ENCODE results near the gene AKAP9. TPM values are rescaled to one million over a fixed set of nuclear protein-coding genes. Genes with fewer than 3 reads are reported as not detected.
"Not testable (repeated sequence)": the region's sequence is repeated elsewhere in the genome, so short reads cannot be mapped to it uniquely, and the experiment has no call there.

AKAP9 gene
- total RNA-seq, 1 donor from 2014 or later = 101 TPM

DNA sequence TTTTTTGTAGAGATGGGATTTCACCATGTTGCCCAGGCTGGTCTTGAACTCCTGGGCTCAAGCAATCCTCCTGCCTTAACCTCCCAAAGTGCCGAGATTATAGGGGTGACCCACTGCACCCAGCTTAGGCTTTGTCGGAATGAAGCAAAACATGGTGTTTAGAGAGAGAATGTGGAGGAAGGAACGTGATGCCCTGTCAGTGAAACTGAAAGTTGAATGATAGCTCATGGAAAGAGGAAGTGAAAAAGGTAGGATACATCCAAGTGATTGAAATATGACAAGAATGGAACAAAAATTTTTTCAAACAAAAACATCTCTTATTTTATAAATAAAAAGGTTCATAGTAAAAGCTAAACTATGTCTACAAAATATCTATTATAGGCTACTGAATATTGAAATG is 5.9 kb downstream of the AKAP9 start:
- DNase-seq = no peak

DNA sequence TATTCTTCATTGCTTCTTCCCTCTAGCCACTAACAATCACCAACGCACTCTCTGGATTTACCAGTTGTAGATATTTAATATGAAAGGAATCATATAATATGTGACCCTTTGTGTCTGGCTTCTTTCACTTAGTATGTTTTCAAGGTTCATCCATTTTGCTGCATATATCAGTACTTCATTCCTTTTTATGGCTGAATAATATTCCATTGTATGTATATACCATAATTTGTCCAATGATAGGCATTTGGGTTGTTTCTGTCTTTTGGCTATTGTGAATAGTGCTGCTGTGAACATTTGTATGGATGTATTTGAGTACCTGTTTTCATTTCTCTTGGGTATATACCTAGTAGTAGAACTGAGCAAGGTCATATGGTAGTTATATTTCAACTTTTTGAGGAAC is 7.3 kb downstream of the AKAP9 start:
- DNase-seq = no peak

DNA sequence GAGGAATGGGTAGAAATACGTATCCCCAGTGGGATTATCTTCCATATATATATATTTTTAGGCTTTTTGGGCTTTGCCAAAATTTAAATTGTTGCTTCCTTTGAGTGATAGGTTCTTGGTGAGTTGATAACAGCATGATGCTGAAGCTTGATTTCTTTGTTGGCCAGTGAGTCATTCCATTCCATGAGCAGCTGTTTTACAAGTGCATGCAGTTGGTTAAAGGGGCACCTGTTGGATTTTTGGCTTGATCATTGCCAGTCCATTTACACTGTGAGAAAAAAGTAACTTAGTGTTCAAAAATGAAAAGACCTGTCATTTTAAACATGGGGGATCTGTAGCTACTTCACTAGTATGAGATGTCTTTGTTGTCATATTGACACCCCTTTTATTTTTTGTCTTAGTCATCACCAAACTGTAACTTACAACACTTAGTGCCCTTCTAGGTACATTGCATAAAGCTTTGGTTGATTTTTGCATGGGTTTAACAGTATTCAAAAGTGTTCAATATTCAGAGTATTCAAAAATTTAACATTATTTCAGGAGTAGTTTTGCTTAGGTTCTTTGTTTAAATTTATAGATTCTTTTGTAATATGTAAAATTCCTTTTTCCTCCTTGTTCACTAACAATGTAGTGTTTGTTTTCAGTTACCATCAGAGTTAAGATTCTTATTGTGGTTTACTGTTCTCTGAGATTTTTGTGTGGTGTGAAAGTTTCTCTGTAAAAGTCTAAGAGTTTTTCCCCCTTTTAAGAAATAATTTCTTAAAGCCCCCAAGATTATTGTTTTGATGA is 8.8 kb downstream of the AKAP9 start:
- DNase-seq = no peak

DNA sequence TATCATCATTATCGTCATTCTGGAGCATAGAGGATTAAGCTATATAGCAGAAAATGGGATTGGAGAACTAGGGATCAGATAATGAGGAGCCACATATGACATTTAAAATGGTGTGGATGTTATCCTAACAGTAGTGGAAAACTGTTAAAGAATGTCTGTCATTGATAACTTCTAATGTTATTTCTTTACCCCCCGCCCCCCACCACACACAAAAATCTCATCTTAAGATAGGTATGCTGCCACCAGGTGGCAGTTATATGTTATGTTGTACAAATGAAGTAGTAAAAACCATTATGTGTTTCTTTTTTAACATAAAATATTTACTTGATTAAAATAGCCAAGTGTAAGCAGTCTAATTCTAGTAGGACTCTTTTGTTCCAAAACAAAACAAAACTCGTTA is 13.0 kb downstream of the AKAP9 start:
- no peak for DNase-seq

DNA sequence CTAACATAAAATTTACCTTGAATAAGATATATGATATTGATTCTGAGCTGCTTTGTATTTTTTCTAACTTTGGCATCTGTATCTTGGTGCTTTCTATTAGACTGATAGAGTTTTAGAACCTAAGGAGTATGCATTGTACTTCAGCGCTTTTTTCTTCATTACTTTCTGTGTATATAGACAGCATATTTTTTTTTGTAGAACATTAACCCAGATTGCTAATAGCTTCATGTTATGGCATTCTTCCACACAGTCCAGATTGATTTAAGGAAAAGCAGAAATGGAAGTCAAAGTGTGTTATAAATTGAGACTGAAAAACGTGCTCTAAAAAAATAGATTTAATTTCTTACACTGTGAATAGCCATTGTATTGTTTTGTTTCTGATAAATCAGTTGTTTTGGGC is 15.8 kb downstream of the AKAP9 start:
- DNase-seq = not testable (repeated sequence)

DNA sequence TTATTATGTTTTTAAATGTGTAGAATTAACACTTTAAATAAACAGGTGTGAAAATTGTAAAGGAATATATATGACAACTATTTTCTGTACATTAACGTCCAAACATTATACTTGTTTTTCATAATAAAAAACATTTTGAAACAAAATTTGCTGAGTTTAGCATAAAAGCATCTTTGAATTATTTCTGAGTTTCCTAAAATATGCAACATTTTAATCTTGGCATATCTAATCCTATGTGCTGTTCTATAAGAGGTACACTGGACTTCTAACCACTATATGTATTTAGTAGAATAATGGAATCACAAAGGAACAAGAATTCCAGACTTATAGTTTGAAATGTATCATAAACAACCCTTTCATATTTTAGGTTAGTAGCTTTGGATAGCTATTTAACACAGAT is 16.6 kb downstream of the AKAP9 start:
- no peak for DNase-seq

DNA sequence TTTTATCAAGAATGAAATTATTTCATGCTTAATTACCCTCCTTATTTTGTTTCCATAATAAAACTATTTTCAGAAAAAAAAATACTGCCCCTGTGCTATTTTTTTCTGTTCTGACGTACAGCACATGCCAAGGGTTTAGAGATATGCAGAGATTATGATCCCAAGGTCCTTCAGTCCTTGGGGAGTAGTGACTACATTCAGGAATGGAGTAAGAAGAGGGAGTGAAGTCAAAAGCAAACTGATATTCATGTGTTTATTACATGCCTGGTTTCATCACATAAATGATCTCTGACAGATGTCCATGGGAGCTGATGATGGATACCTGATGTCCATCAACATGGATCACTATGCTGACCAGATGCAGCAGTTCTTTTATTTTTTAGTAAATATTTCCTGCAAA is 17.2 kb downstream of the AKAP9 start:
- DNase-seq = no peak

DNA sequence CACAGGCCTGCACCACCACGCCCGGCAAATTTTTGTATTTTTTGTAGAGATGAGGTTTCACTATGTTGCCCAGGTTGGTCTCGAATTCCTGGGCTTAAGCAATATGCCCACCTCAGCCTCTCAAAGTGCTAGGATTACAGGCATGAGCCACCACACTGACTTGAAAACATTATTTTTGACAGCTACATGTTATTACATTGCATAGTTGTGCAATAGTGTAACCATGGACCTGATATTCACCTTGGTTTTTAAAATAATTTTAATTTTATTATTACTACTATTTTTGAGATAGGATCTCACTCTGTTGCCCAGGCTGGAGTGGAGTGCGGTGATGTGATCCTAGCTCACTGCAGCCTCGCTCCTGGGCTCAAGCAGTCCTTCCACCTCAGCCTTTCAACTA is 18.4 kb downstream of the AKAP9 start:
- DNase-seq = no peak

DNA sequence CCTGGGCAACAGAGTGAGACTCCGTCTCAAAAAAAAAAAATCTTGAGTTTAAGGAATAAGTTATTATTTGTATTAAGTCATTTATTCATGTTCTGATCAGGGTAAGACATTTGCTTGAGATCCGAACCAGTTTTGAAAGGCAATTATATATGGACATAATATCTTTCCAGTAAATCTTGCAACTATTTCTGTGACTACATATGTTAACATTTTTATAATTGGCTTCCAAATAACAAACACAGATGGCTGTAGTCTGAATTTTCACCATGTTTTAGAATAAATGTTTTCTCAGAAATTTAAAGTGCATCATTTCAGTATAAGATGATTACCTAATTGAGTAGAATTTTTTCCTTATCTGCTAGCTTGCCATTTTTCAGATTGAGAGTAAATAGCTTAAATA is 21.2 kb downstream of the AKAP9 start:
- DNase-seq = no peak

DNA sequence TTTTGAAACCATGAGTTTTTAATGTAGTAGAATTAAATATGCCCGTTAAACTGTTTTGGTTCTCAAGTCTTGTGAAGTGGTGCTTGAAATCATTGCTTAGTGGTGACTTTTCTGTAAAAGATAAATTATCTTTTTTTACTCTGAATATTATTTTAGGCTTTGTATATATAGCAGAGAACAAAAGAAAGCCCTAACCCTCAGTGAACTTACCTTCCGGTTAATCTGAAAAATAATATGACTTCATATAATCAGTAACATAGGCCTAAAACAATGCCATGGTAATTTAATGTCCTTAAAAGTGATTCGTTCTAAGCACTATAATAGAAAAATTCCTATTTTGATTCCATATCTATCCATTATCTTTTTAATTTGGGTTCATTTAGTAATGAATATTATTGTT is 21.8 kb downstream of the AKAP9 start:
- no peak for DNase-seq

DNA sequence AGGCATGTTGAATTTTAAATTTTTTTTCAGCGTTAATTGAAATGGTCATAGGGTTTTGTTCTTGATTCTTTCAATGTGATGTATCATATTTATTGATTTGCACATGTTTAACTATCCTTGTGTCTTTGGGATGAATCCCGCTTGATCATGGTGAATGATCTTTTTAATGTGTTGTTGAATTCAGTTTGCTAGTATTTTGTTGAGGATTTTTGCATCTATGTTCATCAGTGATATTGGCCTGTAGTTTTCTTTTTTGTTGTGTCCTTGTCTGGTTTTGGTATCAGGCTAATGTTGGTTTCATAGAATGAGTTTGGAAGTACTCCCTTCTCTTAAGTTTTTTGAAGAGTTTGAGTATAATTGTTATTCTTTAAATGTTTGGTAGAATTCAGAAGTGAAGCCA is 26.9 kb downstream of the AKAP9 start:
- not testable (repeated sequence) for DNase-seq

DNA sequence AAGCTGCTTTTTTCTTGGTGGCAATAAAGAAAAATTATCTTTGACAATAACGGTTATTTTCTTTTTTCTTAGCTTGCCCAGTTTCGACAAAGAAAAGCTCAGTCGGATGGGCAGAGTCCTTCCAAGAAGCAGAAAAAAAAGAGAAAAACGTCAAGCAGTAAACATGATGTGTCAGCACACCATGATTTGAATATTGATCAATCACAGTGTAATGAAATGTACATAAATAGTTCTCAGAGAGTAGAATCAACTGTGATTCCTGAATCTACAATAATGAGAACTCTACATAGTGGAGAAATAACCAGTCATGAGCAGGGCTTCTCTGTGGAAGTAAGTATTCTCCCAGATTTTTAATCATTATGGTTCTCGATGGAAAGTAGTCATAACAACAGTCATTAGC is 33.0 kb downstream of the AKAP9 start:
- no peak for DNase-seq

DNA sequence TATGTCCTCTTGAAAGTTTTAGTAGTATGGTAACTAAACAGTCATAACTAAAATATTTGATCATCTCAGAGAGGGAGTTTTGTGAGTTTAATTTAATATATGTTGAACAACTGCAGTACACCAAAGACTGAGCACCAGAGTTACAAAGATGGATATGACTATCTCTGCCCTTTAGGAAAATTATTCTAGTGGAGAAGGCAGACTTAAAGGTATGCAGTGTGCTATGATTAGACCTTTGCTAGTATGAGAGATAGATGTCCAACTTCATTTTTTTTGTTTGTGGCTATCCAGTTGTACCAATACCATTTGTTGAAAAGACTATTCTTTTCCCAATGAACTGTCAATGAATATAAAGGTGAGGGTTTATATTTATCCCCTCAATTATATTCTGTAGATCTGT is 33.4 kb downstream of the AKAP9 start:
- no peak for DNase-seq

DNA sequence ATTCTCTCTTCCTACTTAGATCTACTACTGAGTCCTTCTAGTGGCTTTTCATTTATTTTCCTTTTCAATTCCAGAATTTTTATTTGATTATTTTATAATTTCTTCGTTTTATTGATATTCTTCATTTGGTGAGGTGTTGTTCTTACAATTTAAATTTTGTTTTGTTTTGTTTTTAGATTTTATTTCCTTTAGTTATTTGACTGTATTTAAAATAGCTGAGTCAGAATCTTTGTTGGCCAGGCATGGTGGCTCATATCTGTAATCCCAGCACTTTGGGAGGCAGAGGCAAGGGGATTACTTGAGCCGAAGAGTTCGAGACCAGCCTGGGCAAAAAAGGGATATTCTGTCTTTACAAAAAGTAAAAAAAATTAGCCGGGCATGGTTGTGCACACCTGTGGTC is 36.1 kb downstream of the AKAP9 start:
- DNase-seq = no peak

DNA sequence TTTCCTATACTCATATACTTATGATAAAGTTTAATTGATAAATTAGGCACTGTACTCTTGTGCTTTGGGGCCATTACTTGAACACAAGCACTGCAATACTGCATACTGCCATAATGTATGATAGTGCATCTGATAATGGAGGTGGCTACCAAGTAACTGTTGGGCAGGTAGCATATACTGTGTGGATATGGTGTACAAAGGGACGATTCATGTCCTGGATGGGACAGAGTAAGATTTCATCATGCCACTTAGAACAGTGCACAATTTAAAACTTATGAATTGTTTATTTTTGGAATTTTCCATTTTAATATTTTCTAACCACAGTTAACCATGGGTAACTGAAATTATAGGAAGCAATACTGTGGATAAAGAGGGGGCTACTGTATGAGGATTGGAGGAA is 38.9 kb downstream of the AKAP9 start:
- DNase-seq = no peak

DNA sequence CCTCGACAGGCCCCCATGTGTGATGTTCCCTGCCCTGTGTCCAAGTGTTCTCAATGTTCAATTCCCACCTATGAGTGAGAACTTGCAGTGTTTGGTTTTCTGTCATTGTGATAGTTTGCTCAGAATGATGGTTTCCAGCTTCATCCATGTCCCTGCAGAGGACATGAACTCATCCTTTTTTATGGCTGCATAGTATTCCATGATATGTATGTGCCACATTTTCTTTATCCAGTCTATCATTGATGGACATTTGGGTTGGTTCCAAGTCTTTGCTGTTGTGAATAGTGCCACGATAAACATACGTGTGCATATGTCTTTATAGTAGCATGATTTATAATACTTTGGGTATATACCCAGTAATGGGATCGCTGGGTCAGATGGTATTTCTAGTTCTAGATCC is 41.7 kb downstream of the AKAP9 start:
- DNase-seq = not testable (repeated sequence)

DNA sequence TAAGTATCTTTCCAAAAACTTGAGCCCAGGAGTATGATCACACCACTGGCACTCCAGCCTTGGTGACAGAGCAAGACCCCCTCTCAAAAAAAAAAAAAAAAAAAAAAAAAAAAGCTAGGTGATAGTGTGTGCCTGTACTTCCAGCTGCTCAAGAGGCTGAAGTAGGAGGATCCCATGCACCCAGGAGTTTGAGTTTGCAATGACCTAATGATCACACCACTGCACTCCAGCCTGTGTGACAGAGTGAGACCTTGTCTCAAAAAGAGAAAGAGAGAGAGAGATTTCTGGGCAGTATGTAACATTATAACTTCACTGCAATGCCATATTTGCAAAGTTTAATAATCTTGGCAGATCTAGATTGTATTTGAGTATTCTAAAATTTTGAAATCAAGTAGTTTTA is 47.6 kb downstream of the AKAP9 start:
- no peak for DNase-seq

DNA sequence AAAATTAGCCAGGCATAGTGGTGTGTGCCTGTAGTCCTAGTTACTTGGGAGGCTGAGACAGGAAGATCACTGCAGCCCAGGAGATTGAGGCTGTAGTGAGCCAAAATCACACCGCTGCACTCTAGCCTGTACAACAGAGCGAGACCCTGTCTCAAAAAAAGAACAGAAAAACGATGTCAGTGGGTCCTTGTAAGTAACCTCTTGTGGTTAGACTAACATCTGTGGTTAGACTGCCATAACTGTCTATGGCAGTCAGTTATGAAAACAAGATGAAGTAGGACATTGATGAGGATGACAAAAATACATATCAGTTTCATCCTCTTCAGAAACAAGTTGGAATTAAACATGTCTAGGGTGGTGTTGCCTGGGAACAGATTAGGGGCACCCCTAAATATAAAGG is 53.3 kb downstream of the AKAP9 start:
- DNase-seq = no peak

DNA sequence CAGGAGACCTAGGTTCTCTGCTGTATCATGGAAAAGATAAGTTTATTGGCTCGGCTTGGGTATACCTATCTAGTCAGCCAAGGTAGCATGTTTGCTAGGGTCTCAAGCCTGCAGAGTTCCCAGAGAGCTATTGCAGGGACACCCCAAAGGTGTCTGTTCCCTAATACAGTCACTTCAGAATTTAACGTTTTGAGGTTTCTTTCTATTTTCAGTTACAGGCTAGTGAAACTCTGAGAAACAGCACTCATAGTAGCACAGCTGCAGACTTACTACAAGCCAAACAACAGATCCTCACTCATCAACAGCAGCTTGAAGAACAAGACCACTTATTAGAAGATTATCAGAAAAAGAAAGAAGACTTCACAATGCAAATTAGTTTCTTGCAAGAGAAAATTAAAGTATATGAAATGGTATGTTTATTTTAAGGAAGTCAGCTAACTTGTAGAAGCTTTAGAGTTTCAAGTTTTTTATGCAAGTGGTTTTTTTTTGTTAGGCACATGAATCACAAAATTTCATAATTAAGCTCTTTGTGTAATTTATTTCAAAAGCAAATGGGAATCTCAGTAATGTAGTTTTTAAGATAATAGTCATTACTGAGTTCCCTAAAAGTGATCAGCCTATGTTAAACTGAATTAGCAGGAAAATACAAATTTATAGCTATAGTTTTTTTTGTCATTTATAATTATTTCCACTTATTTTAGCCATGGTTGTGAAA is 54.9 kb downstream of the AKAP9 start:
- no peak for DNase-seq

DNA sequence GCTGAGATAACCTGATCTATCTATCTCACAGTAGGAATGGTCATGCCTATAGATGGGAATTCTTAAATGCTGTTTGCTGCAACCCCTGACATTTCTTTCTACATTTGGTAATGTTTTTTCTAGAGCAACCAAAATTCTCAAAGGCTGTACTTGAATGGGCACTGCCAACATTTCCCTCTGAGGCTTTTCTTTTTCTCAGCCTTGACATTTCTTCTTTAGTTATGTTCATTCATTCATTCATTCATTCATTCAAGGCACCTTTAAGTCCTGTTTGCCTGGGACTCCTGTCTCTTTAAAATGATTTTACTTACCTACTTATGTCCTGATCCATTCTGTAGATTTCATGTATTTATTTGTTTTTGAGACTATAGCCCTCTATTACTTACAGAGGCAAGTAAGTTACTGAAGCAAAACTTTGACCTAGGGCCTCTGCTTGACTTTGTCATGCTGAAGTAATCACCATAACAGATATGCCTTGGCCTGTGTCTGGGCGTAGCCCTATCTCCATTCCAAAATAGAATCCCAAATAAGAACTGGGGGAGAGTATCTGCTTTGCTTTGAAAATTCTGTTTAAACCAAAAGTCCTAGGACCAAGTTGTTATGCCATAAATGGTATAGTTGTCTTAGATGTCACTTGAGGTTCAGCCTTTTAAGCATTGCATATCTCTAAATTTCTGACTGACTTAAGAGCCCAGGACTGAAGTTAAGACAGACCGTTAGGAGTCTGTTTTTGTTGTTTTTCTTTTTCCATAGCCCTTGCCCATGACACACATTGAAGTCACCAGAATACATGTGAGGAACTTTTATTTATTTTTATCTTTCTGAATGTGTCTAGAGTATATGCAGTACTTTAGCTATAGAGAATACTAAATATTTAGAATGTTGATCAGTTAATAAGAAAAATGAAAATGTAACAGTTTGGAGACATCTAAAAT is 59.2 kb downstream of the AKAP9 start:
- DNase-seq = no peak

DNA sequence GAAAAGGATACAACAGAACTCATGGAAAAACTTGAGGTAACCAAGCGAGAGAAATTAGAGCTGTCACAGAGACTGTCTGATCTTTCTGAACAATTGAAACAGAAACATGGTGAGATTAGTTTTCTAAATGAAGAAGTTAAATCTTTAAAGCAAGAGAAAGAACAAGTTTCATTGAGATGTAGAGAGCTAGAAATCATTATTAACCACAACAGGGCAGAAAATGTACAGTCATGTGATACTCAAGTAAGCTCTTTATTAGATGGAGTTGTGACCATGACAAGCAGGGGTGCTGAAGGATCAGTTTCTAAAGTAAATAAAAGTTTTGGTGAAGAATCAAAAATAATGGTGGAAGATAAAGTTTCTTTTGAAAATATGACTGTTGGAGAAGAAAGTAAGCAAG is 62.1 kb downstream of the AKAP9 start:
- no peak for DNase-seq

DNA sequence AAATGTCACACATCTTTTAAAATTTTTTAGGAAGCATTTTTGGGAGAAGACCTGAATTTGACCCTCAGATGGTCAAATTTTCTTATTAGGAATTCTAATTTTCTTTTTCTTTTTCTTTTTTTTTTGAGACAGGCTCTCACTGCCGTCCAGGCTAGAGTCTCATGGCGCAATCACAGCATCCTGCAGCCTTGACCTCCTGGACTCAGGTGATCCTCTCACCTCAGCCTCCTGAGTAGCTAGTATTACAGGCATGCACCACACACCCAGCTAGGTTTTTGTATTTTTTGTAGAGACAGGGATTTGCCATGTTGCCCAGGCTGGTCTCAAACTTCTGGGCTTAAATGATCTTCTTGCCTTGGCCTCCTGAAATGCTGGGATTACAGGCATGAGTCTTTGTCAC is 65.4 kb downstream of the AKAP9 start:
- DNase-seq = no peak

DNA sequence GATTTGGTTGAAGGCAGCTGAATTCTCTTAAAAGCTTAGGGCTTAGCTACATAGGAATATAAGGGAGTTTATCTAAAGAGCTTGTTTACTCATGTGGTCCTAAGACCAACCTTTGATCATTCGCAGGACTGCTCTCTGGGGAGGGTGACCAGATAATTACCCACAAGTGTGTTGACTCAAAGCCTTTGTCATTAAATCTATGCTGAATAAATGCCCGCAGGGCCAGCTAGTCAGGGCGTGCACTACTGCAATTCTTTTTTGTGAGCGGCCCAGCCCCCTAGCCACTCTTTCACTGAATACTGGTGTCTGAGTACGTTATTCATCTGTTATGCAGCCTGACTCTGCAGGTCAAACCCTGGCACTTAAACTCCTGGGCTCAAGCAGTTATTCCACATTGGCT is 69.6 kb downstream of the AKAP9 start:
- no peak for DNase-seq
